Measurements from ENCODE around the gene C10orf90. TPM values are rescaled to one million over a fixed set of nuclear protein-coding genes. Genes with fewer than 3 reads are reported as not detected.

C10orf90 gene
- total RNA-seq, 1 donor from 2014 or later = not detected

DNA sequence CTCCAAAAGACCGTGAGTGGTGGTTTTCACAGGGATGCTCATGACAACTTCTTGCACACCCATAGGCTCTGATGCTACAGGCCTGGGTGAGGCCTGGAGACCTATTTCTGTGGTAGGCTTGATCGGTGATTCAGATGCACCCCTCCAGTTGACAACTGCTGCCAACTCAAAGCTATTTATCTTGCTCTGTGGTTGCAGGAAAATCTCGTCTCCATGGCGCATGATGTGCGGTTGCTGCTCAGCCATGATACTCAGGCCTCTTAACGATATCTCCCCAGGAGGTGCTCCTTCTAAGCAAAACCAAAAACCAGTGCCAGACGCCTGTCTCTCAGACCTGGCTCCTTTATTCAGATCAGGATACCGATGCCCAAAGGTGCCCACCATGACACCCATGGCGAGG lies 31.4 kb downstream of the C10orf90 start:
- H3K36me3 Mint-ChIP-seq (ENCODE audit: low read depth) = no peaks in the 10 kb centered on the region
- intact Hi-C loops (cut with micrococcal nuclease) = no loop called here

DNA sequence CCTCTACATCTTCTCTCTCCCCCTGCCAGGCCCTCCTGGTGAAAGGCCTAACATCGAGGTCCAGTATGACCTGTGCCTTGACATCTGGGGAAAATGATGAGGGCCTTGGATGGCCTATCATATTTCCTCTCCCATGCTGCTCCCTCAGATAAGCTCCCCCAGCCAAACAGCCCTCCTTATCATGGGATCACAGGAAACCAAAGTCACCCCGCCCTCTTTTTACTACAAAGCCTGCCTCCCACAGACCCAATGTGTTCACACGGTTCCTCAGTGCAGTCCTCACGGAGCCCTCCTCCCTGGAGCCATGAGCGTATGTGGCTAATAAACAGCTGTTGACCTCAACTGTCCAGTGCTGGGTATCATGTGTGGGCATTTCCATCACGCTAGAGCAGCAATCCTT lies 32.0 kb downstream of the C10orf90 start:
- no peak overlapping the region for H3K4me3 Mint-ChIP-seq
- no peaks in the 10 kb centered on the region for H3K9me3 Mint-ChIP-seq
- H3K27ac Mint-ChIP-seq = no peak overlapping the region
- DNase-seq (no peak), ATAC-seq (ENCODE audit: low read depth) (no peak)
- CTCF ChIA-PET = no interaction called here
- H3K36me3 Mint-ChIP-seq (ENCODE audit: low read depth) = no peaks in the 10 kb centered on the region
- intact Hi-C loops (cut with micrococcal nuclease) = no loop called here
- POLR2A ChIA-PET = no interaction called here
- TF ChIP-seq, protein P1, sequence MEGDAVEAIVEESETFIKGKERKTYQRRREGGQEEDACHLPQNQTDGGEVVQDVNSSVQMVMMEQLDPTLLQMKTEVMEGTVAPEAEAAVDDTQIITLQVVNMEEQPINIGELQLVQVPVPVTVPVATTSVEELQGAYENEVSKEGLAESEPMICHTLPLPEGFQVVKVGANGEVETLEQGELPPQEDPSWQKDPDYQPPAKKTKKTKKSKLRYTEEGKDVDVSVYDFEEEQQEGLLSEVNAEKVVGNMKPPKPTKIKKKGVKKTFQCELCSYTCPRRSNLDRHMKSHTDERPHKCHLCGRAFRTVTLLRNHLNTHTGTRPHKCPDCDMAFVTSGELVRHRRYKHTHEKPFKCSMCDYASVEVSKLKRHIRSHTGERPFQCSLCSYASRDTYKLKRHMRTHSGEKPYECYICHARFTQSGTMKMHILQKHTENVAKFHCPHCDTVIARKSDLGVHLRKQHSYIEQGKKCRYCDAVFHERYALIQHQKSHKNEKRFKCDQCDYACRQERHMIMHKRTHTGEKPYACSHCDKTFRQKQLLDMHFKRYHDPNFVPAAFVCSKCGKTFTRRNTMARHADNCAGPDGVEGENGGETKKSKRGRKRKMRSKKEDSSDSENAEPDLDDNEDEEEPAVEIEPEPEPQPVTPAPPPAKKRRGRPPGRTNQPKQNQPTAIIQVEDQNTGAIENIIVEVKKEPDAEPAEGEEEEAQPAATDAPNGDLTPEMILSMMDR (IDR thresholded peaks at IDR 0.05) = no peak
- no peaks in the 10 kb centered on the region for H3K4me1 Mint-ChIP-seq
- H3K27me3 Mint-ChIP-seq = peaks cover 2% of the 10 kb centered on the region

More for the DNA sequence above, 31.4 kb downstream of the C10orf90 start:
- ChIA-PET CTCF (no interaction called here), POLR2A (no interaction called here)
- Mint-ChIP-seq H3K4me3 (no peak overlapping the region), H3K4me1 (no peaks in the 10 kb centered on the region), H3K27me3 (peaks cover 2% of the 10 kb centered on the region), H3K9me3 (no peaks in the 10 kb centered on the region), H3K27ac (no peak overlapping the region)
- TF ChIP-seq, protein P1 (IDR thresholded peaks at IDR 0.05) = no peak
- ATAC-seq (ENCODE audit: low read depth) (no peak), DNase-seq (no peak)

DNA sequence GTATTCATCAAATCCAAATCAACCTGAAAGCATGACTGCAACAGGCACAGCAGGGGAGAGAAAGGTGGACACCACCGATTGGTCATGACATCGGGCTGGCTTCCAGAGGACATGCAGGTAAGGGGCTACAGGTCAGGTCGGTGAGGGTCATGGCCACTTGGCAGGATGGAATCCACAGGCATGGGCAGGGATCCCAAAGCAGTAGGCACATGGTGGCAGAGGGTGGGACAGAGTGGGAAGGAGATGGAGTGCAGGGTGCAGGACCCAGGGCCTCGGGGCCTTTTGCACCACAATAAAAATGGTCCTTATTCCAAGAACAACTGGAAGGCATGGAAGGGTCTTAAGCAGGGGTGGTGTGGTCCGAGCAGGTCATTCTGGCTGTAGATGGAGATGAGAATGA lies 33.0 kb downstream of the C10orf90 start:
- Mint-ChIP-seq H3K27ac (no peak overlapping the region), H3K36me3 (ENCODE audit: low read depth) (no peaks in the 10 kb centered on the region), H3K4me1 (no peaks in the 10 kb centered on the region), H3K4me3 (no peak overlapping the region), H3K9me3 (no peaks in the 10 kb centered on the region), H3K27me3 (no peaks in the 10 kb centered on the region)
- DNase-seq (no peak), ATAC-seq (ENCODE audit: low read depth) (no peak)
- POLR2A ChIA-PET = no interaction called here
- TF ChIP-seq, protein P1 (IDR thresholded peaks at IDR 0.05) = no peak
- CTCF ChIA-PET = no interaction called here
- intact Hi-C loops (cut with micrococcal nuclease) = no loop called here

DNA sequence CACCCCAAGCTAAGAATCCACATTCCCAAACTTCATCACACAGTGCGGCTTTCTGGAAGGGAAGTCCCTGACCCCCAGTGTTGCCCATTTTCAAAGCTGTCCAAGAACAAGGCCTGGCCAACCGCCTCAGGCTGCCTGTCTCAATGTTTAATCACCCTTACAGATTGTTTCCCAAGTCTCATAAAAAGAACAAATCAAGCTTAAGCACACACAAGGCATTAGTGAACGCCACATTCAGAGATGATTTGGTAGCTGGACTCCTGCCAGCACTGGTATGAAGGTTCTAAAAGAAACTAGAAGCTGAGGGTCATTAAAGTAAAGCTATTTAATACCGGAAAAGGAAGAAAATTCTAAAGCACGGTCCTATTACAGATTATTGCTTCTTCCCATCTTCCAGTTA lies 35.6 kb downstream of the C10orf90 start:
- TF ChIP-seq, protein P1 (IDR thresholded peaks at IDR 0.05) = no peak
- CTCF ChIA-PET = no interaction called here
- no peaks in the 10 kb centered on the region for H3K36me3 Mint-ChIP-seq (ENCODE audit: low read depth)
- no peak overlapping the region for H3K27ac Mint-ChIP-seq
- ATAC-seq (ENCODE audit: low read depth) (no peak), DNase-seq (no peak)
- no peaks in the 10 kb centered on the region for H3K9me3 Mint-ChIP-seq
- intact Hi-C loops (cut with micrococcal nuclease) = no loop called here
- no peak overlapping the region for H3K4me3 Mint-ChIP-seq
- no peaks in the 10 kb centered on the region for H3K4me1 Mint-ChIP-seq
- POLR2A ChIA-PET = no interaction called here
- H3K27me3 Mint-ChIP-seq = no peaks in the 10 kb centered on the region

DNA sequence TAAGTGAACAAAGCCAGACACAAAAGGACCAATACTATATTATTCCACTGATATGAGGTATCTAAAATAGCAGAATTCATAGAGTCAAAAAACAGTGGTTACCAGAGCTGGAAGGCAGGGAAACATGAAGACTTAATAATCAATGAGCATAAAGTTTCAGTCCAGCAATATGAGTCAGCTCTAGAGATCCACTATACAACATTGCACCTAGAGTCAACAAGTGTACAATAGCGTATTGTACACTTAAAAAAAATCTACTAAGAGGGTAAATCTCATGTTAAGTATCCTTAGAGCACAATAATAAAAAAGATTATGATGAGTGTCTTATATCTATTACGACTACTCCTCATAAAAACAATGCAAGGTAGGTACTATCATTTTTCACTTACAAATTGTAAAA lies 36.1 kb downstream of the C10orf90 start:
- TF ChIP-seq, protein P1 (IDR thresholded peaks at IDR 0.05) = no peak
- Mint-ChIP-seq H3K27ac (no peak overlapping the region), H3K27me3 (no peaks in the 10 kb centered on the region), H3K4me1 (no peaks in the 10 kb centered on the region), H3K9me3 (no peaks in the 10 kb centered on the region), H3K36me3 (ENCODE audit: low read depth) (no peaks in the 10 kb centered on the region), H3K4me3 (no peak overlapping the region)
- CTCF ChIA-PET = no interaction called here
- intact Hi-C loops (cut with micrococcal nuclease) = no loop called here
- POLR2A ChIA-PET = no interaction called here
- ATAC-seq (ENCODE audit: low read depth) = no peak
- DNase-seq = no peak
